Left cardiac atrium (tissue), 4 donors: ENCODE results near the gene STIL. TPM values are rescaled to one million over a fixed set of nuclear protein-coding genes. Genes with fewer than 3 reads are reported as not detected.

ENCODE experiments used
- ATAC-seq, 2 donors: fragments of 200-7000 bp; cut with Tn5 transposase; one replicate each; pipeline ENCODE4 v1.9.1; 2020; ENCODE audit warnings: mild to moderate bottlenecking in 2 of 2, moderate library complexity in 2 of 2
- DNase-seq: peaks from one replicate; pipeline ENCODE4 v3.0.0-alpha.2; 2020
- intact Hi-C, 2 donors: fragments of 100-400 bp; cut with DNase I; formaldehyde crosslinking; loops; one replicate each; pipeline versions ENCODE4 v1.14.1 to v1.15.1; 2022 to 2023
- total RNA-seq, 2 donors: library from RNA; stranded (reverse); fragmentation: NEBNext Ultra II Directional; extraction: Animal tissue kit (Norgen Biotek cat#: 25700); gene quantifications; one replicate each; pipeline ENCODE4 v1.2.1, GENCODE V29; 2021
- donor health status: DM: no; HTN: yes; CAD: no.
- donor health status: DM: no; HTN: yes; CAD: no; lungs with severe emphysema.
- donor health status: DM: yes; HTN: yes; CAD: no.
- donor health status: Dilated cardiomyopathy.

The STIL gene
- total RNA-seq, 2 donors from 2014 or later = 0.81 to 1.4 TPM

DNA sequence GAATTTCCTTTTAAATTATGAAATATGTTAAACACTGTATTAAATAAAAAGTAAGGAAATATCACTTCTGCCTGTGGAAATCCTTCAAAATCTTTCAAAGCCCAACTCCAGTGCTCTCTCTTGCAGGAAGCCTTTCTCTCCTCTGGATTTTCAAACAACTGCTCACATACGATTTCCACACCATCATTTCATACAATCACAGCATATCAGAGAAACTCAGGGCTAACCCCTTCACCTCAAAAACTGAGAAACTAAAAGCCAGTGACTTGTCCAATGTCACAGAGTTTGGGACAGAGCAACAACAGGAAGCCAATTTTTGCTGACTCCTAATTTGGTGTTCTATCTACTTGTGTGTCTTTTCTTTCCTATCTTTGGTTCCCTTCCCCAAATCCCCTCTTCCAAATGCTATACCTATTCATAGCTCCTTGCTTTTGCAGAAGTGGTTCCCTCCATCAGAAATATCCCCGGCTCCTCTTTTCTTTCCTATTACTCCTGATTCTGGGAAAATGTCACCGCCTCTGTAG, 69.5 kb downstream of the STIL start:
- intact Hi-C loops = no loop called here
- ATAC-seq = no peak
- DNase-seq = no peak

DNA sequence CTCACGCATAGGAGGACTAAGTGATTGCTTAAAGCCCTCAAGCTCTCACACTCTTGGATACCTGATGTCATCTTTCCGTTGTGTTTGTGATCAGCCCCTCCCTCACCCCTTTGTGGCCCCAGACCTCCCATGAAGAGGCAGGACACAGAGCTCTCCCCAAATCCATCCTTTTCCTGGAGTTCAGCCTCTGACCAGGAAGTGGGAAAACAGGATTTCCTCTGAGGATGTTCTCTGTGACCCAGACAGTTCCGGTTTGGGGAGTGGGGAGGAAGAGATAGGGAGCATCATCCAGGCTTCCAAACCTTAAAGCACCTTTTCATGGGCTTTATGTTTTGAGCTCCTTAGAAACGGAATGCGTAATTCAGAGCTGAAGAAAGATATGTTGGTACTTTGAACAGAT, 70.0 kb downstream of the STIL start:
- ATAC-seq (no peak), DNase-seq (no peak)
- intact Hi-C loops = no loop called here

DNA sequence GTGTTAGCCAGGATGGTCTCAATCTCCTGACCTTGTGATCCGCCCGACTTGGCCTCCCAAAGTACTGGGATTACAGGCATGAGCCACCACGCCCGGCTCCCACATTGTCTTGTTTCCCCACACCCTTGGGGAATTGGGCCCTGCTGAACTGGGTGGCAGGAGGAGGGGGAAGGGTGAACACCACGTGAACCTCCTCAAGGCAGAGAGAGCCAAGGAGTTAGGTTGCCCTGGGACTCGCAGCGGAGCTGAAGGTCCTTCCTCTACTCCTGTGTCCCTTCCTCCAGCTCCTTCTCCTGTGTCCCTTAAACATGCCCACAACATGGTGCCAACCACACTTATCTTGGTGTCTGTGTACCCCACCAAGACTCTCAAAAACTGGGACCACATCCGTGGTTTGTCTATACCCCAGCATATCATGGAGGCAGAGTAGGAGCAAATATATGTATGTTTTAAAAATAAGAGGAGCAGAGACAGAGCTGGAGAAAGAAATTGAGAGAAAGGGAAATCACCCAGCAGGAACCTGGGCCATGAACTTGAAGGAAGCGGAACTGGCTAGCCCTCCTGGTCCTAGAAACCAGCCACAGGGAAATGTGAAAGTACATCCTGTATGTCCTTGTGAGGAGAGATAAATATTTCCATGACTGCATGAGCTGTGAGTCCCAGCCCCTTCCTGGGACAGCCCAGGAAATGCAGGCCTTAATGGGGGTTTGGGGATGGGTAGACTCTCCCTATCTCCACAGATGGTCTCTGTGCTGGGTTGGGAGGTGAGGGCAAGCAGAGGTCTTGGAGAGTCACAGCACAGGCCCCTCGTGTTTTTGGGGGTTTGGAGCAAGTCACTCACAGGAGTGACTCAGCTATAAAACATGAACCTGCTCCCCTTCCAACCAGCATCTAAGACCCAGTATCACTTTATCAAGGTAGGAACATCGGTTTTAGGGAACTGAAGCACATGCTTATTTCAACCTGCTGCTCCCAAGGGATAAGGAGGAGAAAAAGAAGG, 72.5 kb downstream of the STIL start:
- peak in 1 of 2 donors; percentile 60 for ATAC-seq
- DNase-seq = no peak
- intact Hi-C loops = no loop called here

DNA sequence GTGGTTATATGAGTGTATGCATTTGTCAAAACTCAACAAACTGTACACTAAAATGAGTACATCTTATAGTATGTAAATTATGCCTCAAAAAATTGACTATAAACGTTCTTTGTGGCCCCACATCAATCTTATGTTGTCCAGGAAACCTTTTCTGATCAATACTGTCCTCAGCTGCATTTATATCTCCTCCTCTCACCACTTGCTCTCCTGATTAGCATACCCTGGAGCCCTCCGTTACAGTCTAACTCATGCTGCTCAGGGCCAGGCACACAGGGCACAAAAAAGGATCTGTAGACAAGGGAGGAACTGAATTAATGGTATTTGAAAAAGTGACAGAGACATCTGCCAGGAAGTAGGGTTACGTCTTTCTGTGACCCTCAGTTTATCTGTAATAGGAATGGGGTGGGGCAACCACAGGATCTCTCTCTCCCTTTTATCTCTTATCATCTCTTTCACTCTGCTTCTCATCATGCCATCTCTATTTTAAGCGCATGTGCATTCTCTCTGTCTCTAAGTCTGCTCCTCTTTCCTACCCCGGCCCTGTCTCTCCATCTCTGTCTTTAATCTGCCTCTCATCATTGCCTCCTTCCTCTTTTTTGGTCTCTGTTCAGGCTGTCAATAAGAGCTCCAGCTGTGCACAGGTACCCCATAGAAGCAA, 74.9 kb downstream of the STIL start:
- no peak for DNase-seq
- intact Hi-C loops = no loop called here

DNA sequence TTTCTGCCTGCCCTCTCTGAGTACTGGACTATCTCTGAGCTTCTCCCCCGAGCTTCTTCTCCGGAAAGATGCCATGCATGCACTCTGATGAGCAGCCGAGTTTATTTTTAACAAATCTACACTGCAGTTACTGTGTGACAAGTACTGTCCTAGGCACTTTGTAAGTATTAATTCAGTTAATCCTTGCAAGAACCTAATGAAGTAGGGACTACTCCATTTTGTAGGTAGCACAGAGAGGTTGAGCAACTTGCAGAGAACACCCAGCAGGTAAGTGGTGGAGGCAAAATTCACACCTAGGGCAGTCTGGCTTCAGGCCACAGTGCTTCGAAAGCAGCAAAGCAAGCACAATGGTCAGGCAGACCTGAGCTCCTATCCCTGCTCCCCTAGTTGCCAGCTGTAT, 78.1 kb downstream of the STIL start:
- DNase-seq (no peak), ATAC-seq (no peak)
- intact Hi-C loops = no loop called here

More for the DNA sequence above, 74.9 kb downstream of the STIL start:
- ATAC-seq = no peak

DNA sequence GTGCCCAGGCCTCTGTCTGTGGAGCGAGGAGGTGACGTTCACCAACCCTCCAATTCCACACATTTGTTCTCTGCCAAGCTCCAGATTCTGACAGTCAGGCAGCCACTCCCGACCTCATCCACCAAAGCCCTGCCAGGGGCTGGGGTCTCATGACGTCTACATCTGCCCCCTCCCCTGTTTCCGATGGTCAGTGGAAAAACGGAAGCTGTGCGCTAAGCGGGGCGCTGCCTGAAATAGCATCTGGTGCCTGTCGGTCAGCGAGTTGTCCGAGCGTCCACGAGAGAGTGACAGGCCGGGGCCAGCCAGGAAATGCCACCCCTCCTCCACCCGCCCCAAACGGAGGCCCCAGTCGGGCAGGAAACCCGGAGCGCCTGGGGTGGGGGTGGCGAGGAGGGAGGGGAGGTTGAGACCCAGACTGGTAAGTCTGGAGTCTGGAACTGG, 78.7 kb downstream of the STIL start:
- ATAC-seq (peak; percentile 32 to 54), DNase-seq (peak; percentile 75)
- intact Hi-C loops = no loop called here

DNA sequence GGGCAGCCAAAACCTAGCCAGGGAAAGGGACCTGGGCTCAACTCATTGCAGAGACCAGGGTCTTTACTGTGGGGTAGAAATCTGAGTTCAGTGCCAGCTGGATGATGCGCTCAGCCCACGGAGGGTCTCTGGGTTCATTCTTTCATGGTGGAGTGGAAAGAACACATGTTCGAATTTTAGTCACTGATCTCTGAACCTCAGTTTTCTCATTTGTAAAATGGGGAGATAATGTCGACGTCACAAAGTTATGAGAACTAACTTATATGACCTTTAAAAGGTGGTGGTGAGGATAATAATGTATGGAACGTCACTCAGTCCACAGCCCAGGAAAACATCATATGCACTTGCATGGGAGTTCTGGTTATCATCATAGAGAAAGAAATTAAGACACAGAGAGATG, 80.8 kb downstream of the STIL start:
- intact Hi-C loops = no loop called here
- DNase-seq = no peak
- no peak for ATAC-seq

DNA sequence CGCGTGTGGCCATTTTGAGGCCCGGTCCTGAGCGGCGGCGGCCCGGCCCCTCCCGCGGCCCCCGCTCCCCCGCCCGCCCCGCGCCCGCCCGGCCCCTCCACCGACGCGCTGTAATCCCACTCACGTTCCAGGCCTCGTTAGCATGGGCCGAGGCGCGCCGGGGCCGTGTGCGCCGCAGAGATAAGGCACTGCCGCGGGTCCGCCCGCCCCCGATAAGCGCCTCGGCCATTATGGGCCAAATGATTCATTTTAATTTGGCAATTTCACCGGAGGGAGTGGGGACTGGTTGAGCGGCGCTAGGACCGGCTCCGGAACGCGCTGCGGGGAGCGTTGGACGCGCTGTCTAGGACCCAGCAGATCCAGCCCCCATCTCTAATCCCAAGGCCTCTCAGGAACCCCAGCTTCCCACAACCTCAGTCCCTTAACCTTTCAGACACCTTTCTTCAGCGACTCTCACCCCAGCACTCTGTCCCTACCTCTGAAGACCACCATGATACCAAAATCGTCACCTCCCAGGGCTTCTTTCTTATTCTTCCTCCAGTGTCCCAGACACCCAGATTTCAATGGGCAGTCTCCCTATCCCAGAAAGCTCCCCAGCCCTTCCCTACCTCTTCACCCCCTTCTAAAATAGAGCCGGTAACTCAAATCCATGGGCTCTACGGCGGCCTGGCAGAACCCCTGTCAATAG, 81.6 kb downstream of the STIL start, which contains the start of gene TAL1:
Gene TAL1 (minus strand): TSS at position 39 of the 688 bp plus-strand sequence. CDS start 6,337 bp downstream, outside the sequence.
- intact Hi-C loops = no loop called here
- DNase-seq (peak; percentile 71), ATAC-seq (peak; percentile 29 to 72)

DNA sequence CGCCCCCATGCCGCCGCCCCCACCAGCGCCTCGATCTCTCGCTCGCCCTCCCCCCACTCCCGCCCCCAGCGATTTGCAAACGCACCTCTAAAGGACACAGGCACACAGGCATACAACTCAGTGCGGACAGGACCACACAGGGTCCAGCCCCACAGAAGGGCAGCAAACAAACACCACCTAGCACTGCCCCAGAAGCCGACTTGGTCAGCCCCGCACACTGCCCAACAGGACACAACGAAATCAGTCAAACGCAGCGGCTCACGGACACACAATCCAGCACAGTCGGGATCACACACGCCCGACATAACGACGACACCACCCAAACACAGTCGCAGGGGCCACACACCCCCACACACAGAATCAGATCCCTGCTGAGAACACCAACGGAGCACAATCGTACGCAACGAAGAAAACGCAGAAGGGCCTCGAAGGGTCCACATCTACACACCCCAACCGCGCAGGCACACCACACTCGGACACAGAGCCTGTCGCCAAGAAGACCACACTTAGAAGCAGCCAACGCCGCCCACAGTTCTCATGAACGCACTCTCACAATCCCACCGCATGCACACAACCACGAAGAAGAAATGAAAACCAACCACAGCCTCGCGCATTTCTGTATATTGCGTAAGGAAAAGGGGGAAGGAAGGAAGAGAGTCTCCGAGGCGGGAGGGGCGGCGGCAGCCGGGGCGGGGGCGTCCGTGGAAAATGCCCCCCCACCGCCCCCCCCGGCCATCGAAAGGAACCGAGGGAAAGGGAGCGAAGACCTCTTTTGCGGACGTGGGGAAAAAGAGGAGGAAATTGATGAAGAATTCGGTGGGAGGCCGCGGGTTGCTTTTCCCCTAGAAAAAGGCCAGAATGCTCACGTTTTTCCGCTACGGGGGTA, 82.4 kb downstream of the STIL start:
- intact Hi-C loops = no loop called here
- DNase-seq = peak; percentile 48

DNA sequence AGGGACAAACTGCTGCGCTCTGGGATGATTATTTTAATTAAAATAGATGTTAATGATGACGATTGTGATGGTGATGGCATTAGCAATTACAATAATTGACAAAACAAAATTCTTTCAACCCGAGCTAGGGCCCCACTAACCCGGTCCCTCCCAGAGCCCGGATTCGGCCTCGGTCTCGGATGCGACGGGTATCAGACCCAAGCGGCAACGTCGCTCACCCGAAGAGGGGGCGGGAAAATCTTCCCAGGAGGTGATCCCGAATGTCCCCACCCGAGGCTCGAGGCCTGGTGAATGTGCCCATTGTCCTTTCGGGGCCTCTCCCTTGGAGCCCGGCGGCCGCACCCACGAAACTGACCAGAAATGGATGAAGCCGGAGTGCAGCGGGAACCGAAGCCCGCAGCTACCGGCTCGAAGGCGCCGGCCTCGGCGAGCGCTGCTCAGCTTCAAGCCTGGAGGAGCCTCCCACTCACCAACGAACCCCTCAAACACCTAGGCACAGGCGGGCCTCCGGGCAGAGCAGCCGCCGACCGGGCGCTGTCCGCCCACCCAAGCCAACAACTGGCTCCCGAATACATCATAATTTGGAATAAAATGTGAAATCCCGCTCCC, 83.2 kb downstream of the STIL start:
- DNase-seq = peak; percentile 36
- no peak for ATAC-seq
- intact Hi-C loops = no loop called here

More for the DNA sequence above, 82.4 kb downstream of the STIL start:
- peak; percentile 21 to 35 for ATAC-seq

DNA sequence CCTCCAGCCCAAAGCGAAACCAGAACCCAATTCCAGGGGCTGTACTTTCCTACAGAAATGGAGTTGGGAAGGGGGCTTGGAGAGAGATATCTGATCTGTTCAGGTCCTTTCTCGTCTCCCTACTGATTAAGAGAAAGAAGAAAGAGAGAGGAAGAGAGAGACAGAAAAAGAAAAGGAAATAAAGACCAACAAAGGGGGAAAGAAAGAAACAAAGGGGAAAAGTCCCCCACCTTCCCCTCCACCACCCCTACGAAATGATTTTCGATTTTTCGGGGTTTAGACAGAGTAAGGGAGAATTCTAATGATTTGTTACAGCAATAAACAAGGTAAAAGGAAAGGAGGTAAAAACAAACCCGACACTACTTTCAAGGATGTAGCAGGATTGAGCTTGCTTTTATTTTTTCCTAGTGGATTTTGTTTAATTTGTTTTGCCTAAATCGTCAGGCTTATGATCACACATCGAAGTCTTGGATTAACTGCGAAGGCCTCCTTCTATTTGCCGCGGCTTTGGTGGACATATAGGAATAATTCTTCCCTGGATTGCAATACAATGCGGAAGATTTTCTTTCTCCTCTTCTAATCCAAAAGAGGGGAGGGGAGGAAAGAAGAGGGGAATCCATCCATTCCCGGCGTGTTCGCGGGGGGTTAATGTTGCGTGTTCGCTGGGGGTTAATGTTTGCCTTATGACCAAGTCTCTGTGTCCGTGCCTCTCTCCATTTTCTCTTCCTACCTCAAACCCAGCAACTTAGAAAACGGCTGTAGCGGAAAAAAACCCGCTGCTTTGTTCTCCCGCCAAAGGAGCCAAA, 83.9 kb downstream of the STIL start:
- intact Hi-C loops = no loop called here
- DNase-seq (no peak), ATAC-seq (no peak)

DNA sequence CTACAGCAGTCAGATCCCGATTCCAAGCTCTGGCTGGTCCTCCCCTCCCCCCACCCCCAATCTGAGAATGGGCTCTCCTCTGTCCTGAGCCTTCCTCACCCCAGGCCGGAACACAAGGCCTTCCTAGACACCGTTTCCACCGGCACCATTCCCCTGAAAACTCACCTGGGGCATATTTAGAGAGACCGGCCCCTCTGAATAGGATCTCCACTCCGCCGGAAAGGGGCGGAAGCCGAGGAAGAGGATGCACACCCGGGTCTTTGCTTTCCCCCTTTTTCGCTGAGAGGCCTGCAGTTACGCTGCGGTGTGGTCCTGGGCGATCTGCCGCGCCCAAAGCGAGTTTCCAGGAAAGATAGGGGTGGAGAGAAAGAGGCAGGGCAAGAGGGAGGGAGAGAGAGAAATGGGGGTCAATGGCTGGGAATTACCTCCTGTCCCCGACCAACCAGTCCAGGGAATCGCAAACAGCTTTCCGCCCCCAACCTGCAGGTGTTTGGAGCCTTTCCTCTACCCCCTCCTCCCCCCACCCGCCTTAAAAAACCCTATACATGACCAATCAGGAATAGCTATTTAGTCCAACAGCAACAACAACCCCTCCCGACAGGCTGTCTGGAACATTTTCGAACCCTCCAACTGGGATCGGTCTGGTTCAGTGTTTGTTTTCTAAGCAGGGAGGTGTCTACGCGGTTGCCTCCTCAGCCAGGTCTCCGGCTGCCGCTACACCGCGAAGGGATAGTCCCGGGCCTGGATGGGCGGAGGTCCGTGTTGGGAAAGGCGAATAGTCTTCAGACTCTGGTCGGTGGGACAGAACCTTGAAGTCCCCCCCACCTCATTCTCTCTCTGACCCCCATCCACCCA, 84.7 kb downstream of the STIL start:
- ATAC-seq (no peak), DNase-seq (peak; percentile 29)
- intact Hi-C loops = no loop called here

DNA sequence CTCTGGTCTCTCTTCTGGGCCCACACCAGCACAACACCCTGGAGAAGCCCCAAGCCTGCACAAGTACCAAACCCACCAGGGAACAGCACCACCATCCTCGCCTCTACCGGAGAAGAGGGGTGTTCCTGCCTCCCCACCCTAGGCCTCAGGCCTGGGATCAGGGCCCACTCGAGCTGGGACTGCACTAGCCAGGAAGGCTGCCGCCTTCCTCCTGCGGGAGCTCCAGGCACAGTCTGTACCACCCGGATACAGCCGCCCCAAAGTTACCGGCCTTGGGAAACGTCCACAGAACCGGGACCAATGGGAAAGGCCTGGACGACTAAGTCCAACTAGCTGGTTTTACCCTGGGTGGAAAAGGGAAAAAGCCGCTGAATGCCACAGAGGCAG, 85.3 kb downstream of the STIL start:
- intact Hi-C loops = no loop called here
- DNase-seq (peak; percentile 64), ATAC-seq (peak; percentile 13 to 35)

DNA sequence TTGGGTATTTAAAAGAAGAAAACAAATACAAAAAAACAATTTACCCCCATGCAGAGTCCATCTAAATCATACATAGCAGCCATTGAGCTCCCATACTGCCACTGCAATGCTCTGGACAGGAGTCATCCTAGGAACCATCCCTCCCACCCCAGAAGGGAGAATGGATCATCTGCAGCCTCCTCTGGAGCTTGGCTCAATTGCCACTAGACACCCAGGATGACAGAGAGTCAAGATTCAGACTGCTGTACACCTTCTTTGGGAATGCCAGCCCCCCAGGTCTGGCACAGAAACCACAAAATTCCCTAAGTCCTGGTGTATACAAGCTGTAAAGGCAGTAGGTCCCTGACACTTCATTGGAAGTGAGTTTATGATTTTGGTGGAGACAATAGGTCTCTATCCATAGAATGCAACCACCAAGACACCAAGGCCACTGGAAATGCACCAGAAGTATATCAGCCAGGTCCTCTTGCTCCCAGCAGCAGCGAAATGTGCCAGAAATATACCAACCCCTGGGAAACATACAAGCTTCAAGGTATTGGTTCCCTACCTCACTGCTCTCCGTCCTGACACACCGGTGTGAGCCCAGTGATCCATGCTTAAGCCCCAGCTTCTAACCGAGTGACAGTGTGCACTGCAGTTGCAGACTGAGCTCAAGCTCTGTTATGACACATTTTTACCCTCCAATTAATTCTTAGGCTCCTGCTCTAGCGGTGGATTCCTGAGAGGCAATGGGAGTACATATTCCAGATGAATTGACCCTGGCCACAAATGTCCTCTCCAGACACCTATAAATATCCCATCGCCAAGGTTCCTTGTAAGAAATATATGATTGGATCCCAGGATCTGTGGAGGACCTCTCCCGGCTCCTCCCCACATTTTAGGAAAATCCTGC, 86.4 kb downstream of the STIL start:
- intact Hi-C loops = no loop called here
- no peak for DNase-seq
- no peak for ATAC-seq

DNA sequence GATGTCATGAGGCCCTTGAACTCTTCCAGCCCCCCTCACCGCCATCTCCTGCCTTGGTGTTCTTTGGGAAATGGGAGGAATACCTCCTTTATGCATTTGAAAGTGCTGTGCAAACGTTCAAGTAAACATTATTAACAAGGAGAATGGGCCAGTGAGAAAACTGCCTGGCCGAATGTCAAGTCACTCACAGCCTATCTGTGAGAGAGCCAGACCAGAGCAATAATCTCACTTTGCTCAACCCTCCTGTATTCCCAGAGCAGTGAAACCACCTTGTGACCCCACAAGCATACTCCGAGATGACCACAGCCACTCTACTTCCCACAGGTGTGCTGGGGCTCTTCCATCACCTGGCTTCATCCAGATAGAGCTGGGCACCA, 87.1 kb downstream of the STIL start:
- no peak for ATAC-seq
- intact Hi-C loops = no loop called here
- DNase-seq = no peak
